H1 (cell line): ENCODE measurements around the gene CCDC13. TPM values are rescaled to one million over a fixed set of nuclear protein-coding genes. Genes with fewer than 3 reads are reported as not detected.

Experiments used
- CTCF ChIA-PET: fragments of 300-600 bp; sonication (Branson Sonifier 250); formaldehyde crosslinking; loops from one replicate; lab custom pipeline; 2021; ENCODE audit not compliant: partially characterized antibody; lab: Charles Lee
- POLR2A ChIA-PET: fragments of 300-600 bp; sonication (Branson Sonifier 250); formaldehyde crosslinking; loops from one replicate; lab custom pipeline; 2021; ENCODE audit warnings: inconsistent platforms; ENCODE audit not compliant: partially characterized antibody; lab: Charles Lee
- DNase-seq, 2 experiments: peaks; one replicate each; pipeline versions ENCODE4 v3.0.0 to v3.0.0-alpha.2; 2010 to 2022; ENCODE audit warnings: low spot score in 2 of 2, low read depth in 1 of 2, mixed read lengths in 1 of 2
- FAIRE-seq: peaks from 2 replicates; lab custom pipeline; 2011; peaks lifted over from hg19 to GRCh38; lab: Jason Lieb, UNC
- H2AFZ ChIP-seq: 2 replicates; pipeline ENCODE4 v1.8.1; 2012; ENCODE audit warnings: low read length, inconsistent platforms
- H2AK5ac ChIP-seq: 2 replicates; pipeline ENCODE4 v1.6.1; 2013; ENCODE audit warnings: low read depth, low read length
- H2BK120ac ChIP-seq: replicated peaks from 2 replicates; pipeline ENCODE3; 2013; ENCODE audit warnings: low read depth, low read length, inconsistent platforms
- H2BK12ac ChIP-seq: 2 replicates; pipeline ENCODE4 v1.6.1; 2013; ENCODE audit warnings: low read depth, low read length
- H2BK15ac ChIP-seq: 2 replicates; pipeline ENCODE4 v1.6.1; 2013; ENCODE audit warnings: low read length
- H2BK20ac ChIP-seq: 2 replicates; pipeline ENCODE4 v1.6.1; 2013; ENCODE audit warnings: low read length
- H2BK5ac ChIP-seq: 2 replicates; pipeline ENCODE4 v1.6.1; 2013; ENCODE audit warnings: low read depth, low read length
- H3K14ac ChIP-seq: 2 replicates; pipeline ENCODE4 v1.6.1; 2013; ENCODE audit warnings: inconsistent platforms; ENCODE audit not compliant: insufficient read length
- H3K18ac ChIP-seq: 2 replicates; pipeline ENCODE4 v1.6.1; 2013; ENCODE audit warnings: low read length; ENCODE audit errors: extremely low read depth
- H3K23ac ChIP-seq: 2 replicates; pipeline ENCODE4 v1.6.1; 2013; ENCODE audit warnings: inconsistent platforms; ENCODE audit not compliant: insufficient read length
- H3K23me2 ChIP-seq: 2 replicates; pipeline ENCODE4 v1.6.1; 2013; ENCODE audit warnings: low read depth, low read length
- H3K27ac ChIP-seq: 2 replicates; pipeline ENCODE4 v1.6.1; 2011; ENCODE audit warnings: low read depth, low read length, inconsistent platforms
- H3K27me3 ChIP-seq, 4 experiments: replicated peaks in 1 of 4; 1 replicate in 1 of 4; 2 replicates in 3 of 4; pipeline versions ENCODE4 v1.6.1 to v1.8.1; 2011 to 2013; ENCODE audit warnings: low read length in 3 of 4, mild to moderate bottlenecking in 3 of 4, inconsistent platforms in 2 of 4, mixed read lengths in 2 of 4, moderate library complexity in 1 of 4; ENCODE audit not compliant: control insufficient read depth in 3 of 4, insufficient read depth in 3 of 4; ENCODE audit errors: extremely low read depth in 1 of 4
- H3K36me3 ChIP-seq, 4 experiments: 2 replicates each; pipeline versions ENCODE4 v1.6.1 to v1.8.1; 2011 to 2013; ENCODE audit warnings: mild to moderate bottlenecking in 4 of 4, low read length in 3 of 4, moderate library complexity in 2 of 4, control low read depth in 1 of 4, inconsistent platforms in 1 of 4; ENCODE audit not compliant: insufficient read depth in 4 of 4, control insufficient read depth in 2 of 4
- H3K4ac ChIP-seq: replicated peaks from 2 replicates; pipeline ENCODE3; 2013; ENCODE audit warnings: low read length, low read depth, mixed read lengths, inconsistent platforms; ENCODE audit not compliant: insufficient read length
- H3K4me1 ChIP-seq, 4 experiments: replicated peaks in 1 of 4; 1 replicate in 1 of 4; 2 replicates in 3 of 4; pipeline versions ENCODE4 v1.6.1 to v1.8.1; 2011 to 2013; ENCODE audit warnings: low read length in 3 of 4, inconsistent platforms in 2 of 4, mixed read lengths in 1 of 4; ENCODE audit not compliant: insufficient read depth in 4 of 4, control insufficient read depth in 3 of 4
- H3K4me2 ChIP-seq, 2 experiments: 2 replicates each; pipeline versions ENCODE4 v1.6.1 to v1.8.1; 2011 to 2013; ENCODE audit warnings: low read depth in 2 of 2, low read length in 2 of 2, control low read depth in 1 of 2, inconsistent platforms in 1 of 2, mild to moderate bottlenecking in 1 of 2; ENCODE audit not compliant: insufficient read depth in 1 of 2
- H3K4me3 ChIP-seq, 4 experiments: fragments of 200-600, 300-600 bp in 1 of 4; sonication (generic), shearing (Covaris generic), sonication (Bioruptor Twin) in 1 of 4; 2 replicates each; pipeline versions ENCODE4 v1.5.1 to v1.8.1; 2011 to 2016; ENCODE audit warnings: low read length in 4 of 4, low read depth in 3 of 4, control low read depth in 2 of 4, inconsistent platforms in 2 of 4, mild to moderate bottlenecking in 2 of 4, mixed read lengths in 1 of 4, moderate library complexity in 1 of 4; ENCODE audit not compliant: insufficient read depth in 2 of 4; ENCODE audit errors: extremely low read depth in 1 of 4
- H3K56ac ChIP-seq: replicated peaks from 2 replicates; pipeline ENCODE3; 2013; ENCODE audit warnings: low read depth, mild to moderate bottlenecking, mixed read lengths, low read length, inconsistent platforms; ENCODE audit not compliant: insufficient read length
- H3K79me1 ChIP-seq: 2 replicates; pipeline ENCODE4 v1.6.1; 2013; ENCODE audit warnings: low read depth, low read length, control low read depth
- H3K79me2 ChIP-seq, 2 experiments: 2 replicates each; pipeline versions ENCODE4 v1.6.1 to v1.8.1; 2012 to 2013; ENCODE audit warnings: low read length in 2 of 2, mild to moderate bottlenecking in 2 of 2, inconsistent platforms in 1 of 2; ENCODE audit not compliant: insufficient read depth in 2 of 2, control insufficient read depth in 1 of 2
- H3K9ac ChIP-seq, 4 experiments: replicated peaks in 1 of 4; 1 replicate in 1 of 4; 2 replicates in 3 of 4; pipeline versions ENCODE4 v1.6.1 to v1.8.1; 2011 to 2013; ENCODE audit warnings: low read depth in 3 of 4, low read length in 3 of 4, control low read depth in 2 of 4, mild to moderate bottlenecking in 2 of 4, moderate library complexity in 2 of 4, inconsistent platforms in 1 of 4; ENCODE audit errors: extremely low read depth in 1 of 4
- H3K9me3 ChIP-seq, 2 experiments: 2 replicates each; pipeline versions ENCODE4 v1.6.1 to v1.8.1; 2012 to 2013; ENCODE audit warnings: mild to moderate bottlenecking in 2 of 2, moderate library complexity in 2 of 2, control low read depth in 1 of 2, inconsistent platforms in 1 of 2, low read depth in 1 of 2, low read length in 1 of 2, mixed read lengths in 1 of 2; ENCODE audit not compliant: insufficient read depth in 2 of 2
- H4K20me1 ChIP-seq, 2 experiments: replicated peaks in 1 of 2; 2 replicates each; pipeline versions ENCODE3 to v1.8.1; 2011 to 2013; ENCODE audit warnings: inconsistent platforms in 2 of 2, low read length in 2 of 2, mild to moderate bottlenecking in 1 of 2; ENCODE audit not compliant: insufficient read depth in 2 of 2, control insufficient read depth in 1 of 2
- H4K5ac ChIP-seq: 2 replicates; pipeline ENCODE4 v1.6.1; 2013; ENCODE audit warnings: low read length, low read depth, mixed read lengths, inconsistent platforms; ENCODE audit not compliant: insufficient read length
- H4K8ac ChIP-seq: 2 replicates; pipeline ENCODE4 v1.8.0; 2013; ENCODE audit warnings: mild to moderate bottlenecking, moderate library complexity, low read length, inconsistent platforms; ENCODE audit not compliant: insufficient read depth; ENCODE audit errors: extremely low read depth
- H4K91ac ChIP-seq: replicated peaks from 2 replicates; pipeline ENCODE3; 2013; ENCODE audit warnings: low read length, mixed read lengths, inconsistent platforms; ENCODE audit not compliant: insufficient read length
- CEBPB ChIP-seq: IDR thresholded peaks from 2 replicates; pipeline ENCODE4 v1.6.1; 2012; ENCODE audit warnings: low read depth, low read length
- JUN ChIP-seq: IDR thresholded peaks from 2 replicates; pipeline ENCODE4 v1.6.1; 2011; ENCODE audit warnings: low read depth, mild to moderate bottlenecking, improper control_type of control experiment, low read length
- SAP30 ChIP-seq: fragments of 300-600 bp; sonication (generic); IDR thresholded peaks from 2 replicates; pipeline ENCODE4 v1.7.1; 2012; ENCODE audit warnings: low read length, moderate library complexity, mild to moderate bottlenecking, inconsistent platforms; ENCODE audit not compliant: insufficient read depth, insufficient replicate concordance
- TBP ChIP-seq: IDR thresholded peaks from 2 replicates; pipeline ENCODE4 v1.6.1; 2011; ENCODE audit warnings: low read depth, low read length, improper control_type of control experiment
- WGBS, 2 experiments: shearing (Covaris generic) in 1 of 2; methylation state at CpG; one replicate each; pipeline versions ENCODE4 v1.1.6 to v1.1.7; 2013 to 2015; ENCODE audit warnings: low lambda C conversion rate in 2 of 2, mixed read lengths in 2 of 2, inconsistent platforms in 1 of 2, low coverage in 1 of 2, missing lambda C conversion rate in 1 of 2; ENCODE audit not compliant: insufficient replicate concordance in 2 of 2, insufficient coverage in 1 of 2, insufficient read length in 1 of 2; ENCODE audit errors: extremely low coverage in 1 of 2, missing lambda C conversion rate in 1 of 2; 5-methylcytosine and 5-hydroxymethylcytosine counted together
- polyA plus RNA-seq, 7 experiments: library from polyadenylated mRNA; depleted of rRNA in 3 of 7; stranded (reverse) in 5 of 7; unstranded in 2 of 7; fragments of >200 nt in 5 of 7; fragments of 200-250 nt in 2 of 7; gene quantifications; 1 replicate in 5 of 7; 2 replicates in 1 of 7; 4 replicates in 1 of 7; pipeline versions ENCODE4 v1.2.1 to v1.2.3, GENCODE V29; 2011 to 2013; ENCODE audit warnings: missing spikeins in 2 of 7, mixed read lengths in 2 of 7
- total RNA-seq: library from RNA; stranded (reverse); fragmentation: NEBNext Ultra II Directional; extraction: Animal tissue kit (Norgen Biotek cat#: 25700); gene quantifications from 2 replicates; pipeline ENCODE4 v1.2.1, GENCODE V29; 2021

Gene CCDC13
- total and polyA plus RNA-seq, 2 of the 8 experiments (the other 6 are each of a cell fraction or from before 2014, with no cell fraction given): 0.06 TPM; not detected in 1

GRCh38 chr3:42795621-42796181 lies 22.6 kb upstream of the CCDC13 start:
- H3K4ac ChIP-seq: no peak overlapping the region
- no peak overlapping the region for H3K27ac ChIP-seq
- no peak overlapping the region for H2AK5ac ChIP-seq
- POLR2A ChIA-PET: interaction anchor here (1.0 to 4.4 kb wide), 4 partner anchors 8 to 23 kb away, joined by 3 to 19 read pairs (median 3); partner anchors contain the start of gene HIGD1A
- H3K23ac ChIP-seq: no peak overlapping the region
- no peak for DNase-seq
- H4K20me1 ChIP-seq: peaks cover 0 to 2% of the 10 kb centered on the region in 2 experiments
- no peak overlapping the region for H2BK5ac ChIP-seq
- no peak overlapping the region for H2BK120ac ChIP-seq
- no peak overlapping the region for H2BK12ac ChIP-seq
- no peak overlapping the region for H3K18ac ChIP-seq
- H3K56ac ChIP-seq: no peak overlapping the region
- peaks cover 0 to 53% of the 10 kb centered on the region in 2 experiments; a peak in 2 of 4 replicates for H3K79me2 ChIP-seq
- 0 out of 8 replicates have a peak overlapping the region, but pooled peaks of 1 of the 4 experiments have one; percentile 14 for H3K4me3 ChIP-seq
- 83% methylated on average over 2 of the region's 2 CpGs; no CpG with 5 or more reads in 1 of the 2 experiments for WGBS, 2 experiments
- CTCF ChIA-PET: interaction anchor here (0.9 to 3.0 kb wide), 4 partner anchors 8 to 35 kb away, joined by 3 to 13 read pairs (median 4); no protein-coding TSS in a partner anchor
- no peak overlapping the region for H4K5ac ChIP-seq
- peaks cover 3 to 17% (median 9%) of the 10 kb centered on the region in 4 experiments; a peak in 5 of 8 replicates for H3K36me3 ChIP-seq
- H2BK20ac ChIP-seq: no peak overlapping the region
- no peaks in the 10 kb centered on the region for H3K23me2 ChIP-seq
- H3K27me3 ChIP-seq: no peaks in the 10 kb centered on the region
- H3K79me1 ChIP-seq: no peaks in the 10 kb centered on the region; the same call in 1 of the 2 replicates
- no peak overlapping the region for H4K8ac ChIP-seq
- H3K4me2 ChIP-seq: peak overlapping the region in 1 of 2 experiments; percentile 42; a peak in 1 of 4 replicates
- no peak for TF ChIP-seq CEBPB
- TF ChIP-seq TBP: no peak
- no peak for TF ChIP-seq SAP30
- no peak for TF ChIP-seq JUN
- H2BK15ac ChIP-seq: no peak overlapping the region
- no peak overlapping the region for H2AFZ ChIP-seq
- peaks cover 0 to 14% (median 1%) of the 10 kb centered on the region in 4 experiments; a peak in 3 of 7 replicates for H3K4me1 ChIP-seq
- no peak overlapping the region for H4K91ac ChIP-seq
- H3K14ac ChIP-seq: no peak overlapping the region
- no peaks in the 10 kb centered on the region for H3K9me3 ChIP-seq
- H3K9ac ChIP-seq: no peak overlapping the region
- FAIRE-seq: no peak
